ENCODE results near the gene ZBTB20.

DNA sequence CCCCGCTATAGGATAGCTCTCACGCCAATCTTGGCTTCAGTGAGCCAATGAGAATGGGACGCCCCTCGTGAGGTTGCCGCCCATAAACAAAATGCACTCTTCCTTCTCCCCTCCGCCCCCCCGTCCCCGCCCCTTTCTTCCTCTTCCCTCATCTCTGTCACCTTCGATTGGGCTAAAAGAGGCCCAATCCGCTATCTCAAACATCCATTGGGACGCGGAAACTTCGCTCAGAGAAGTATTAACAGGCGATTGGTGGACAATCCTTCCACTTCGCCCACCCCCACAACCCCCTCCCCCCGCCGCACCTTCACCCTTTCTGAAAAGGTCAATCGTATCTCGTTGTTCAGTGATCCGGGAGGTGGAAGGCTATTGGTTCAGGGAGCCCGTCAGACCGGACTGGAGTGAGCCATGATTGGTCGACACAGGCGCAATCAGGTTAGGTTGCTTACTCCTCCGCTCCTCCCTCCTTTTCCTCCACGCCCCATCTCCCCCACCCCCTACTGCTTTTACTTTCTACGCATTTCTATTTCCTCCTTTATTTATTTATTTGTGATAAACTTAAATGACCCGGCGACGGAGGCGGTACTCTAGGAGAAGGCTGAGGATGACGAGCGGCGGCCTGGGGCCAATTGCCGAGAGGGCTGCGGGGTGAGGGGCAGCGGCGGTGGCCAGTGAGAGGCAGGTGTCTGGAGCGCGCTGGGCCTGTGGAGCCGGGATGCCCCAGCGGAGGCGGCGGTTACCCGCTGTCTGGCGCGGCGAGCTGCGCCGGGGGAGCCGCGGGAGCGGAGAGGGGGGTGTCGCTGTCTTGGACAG is 447 bp upstream of the ZBTB20 start:
- TF ChIP-seq, protein P1, sequence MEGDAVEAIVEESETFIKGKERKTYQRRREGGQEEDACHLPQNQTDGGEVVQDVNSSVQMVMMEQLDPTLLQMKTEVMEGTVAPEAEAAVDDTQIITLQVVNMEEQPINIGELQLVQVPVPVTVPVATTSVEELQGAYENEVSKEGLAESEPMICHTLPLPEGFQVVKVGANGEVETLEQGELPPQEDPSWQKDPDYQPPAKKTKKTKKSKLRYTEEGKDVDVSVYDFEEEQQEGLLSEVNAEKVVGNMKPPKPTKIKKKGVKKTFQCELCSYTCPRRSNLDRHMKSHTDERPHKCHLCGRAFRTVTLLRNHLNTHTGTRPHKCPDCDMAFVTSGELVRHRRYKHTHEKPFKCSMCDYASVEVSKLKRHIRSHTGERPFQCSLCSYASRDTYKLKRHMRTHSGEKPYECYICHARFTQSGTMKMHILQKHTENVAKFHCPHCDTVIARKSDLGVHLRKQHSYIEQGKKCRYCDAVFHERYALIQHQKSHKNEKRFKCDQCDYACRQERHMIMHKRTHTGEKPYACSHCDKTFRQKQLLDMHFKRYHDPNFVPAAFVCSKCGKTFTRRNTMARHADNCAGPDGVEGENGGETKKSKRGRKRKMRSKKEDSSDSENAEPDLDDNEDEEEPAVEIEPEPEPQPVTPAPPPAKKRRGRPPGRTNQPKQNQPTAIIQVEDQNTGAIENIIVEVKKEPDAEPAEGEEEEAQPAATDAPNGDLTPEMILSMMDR (IDR thresholded peaks at IDR 0.05; ENCODE audit: insufficient read depth, low read depth, low read length): no peak
- TF ChIP-seq EZH2 (IDR thresholded peaks at IDR 0.05; ENCODE audit: insufficient read depth, low read length): no peak
